Measurements from ENCODE around the gene PMVK.
"Not testable (repeated sequence)": the region's sequence is repeated elsewhere in the genome, so short reads cannot be mapped to it uniquely, and the experiment has no call there.

PMVK gene

GRCh38 chr1:154912755-154913154 lies 23.8 kb downstream of the PMVK start:
- Mint-ChIP-seq H3K27me3 (no peaks in the 10 kb centered on the region), H3K27ac (ENCODE audit: low read depth) (no peak overlapping the region), H3K9me3 (no peaks in the 10 kb centered on the region), H3K36me3 (ENCODE audit: insufficient read depth) (peaks cover 2% of the 10 kb centered on the region), H3K4me3 (no peak overlapping the region), H3K4me1 (no peaks in the 10 kb centered on the region)
- DNase-seq (ENCODE audit: low spot score in 2 of 2) (no peak), ATAC-seq (replicated peaks; ENCODE audit: extremely low read depth, poor library complexity, severe bottlenecking) (no peak)

DNA sequence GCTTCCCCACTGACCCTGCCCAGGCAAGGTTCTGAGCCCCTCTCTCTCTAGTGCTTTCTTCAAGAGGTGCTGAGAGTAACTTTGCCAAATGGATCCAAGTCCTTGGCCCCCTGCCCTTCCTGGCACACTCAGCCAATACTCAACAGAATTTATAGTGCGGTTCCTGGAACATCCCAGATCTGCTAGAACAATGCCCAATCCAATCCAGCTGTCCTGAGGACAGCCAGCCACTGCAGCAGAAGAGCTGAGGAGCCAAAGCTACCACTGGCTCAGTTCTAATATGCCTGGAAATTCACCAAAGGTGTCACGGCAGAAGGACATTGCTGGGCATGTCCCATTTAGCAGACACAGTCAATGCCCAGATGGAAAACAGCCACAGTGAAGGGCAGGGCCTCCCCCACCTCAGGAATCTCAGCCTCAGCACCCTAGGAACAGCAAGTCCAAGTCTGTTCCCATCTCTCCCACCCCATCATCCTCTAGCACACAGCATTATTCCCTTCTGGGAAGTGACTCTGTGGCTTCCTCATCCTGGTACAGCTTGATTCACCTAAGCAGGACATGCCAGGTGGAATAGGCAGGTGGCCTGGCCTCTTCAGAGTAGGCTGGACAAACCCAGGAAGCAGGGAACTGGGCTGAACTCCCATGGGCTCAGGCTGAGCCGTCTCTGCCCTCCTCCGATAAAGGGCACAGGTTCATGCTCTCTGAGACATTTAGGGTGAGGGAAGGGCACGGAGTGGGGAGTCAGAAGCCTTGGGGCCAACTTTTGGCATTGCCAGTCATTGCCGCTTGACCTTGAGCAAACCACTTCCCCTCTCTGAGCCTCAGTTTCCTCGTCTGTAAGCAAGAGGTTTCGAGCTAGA lies 24.6 kb downstream of the PMVK start:
- no peak overlapping the region for H3K4me3 Mint-ChIP-seq
- H3K27me3 Mint-ChIP-seq: no peaks in the 10 kb centered on the region
- no peaks in the 10 kb centered on the region for H3K4me1 Mint-ChIP-seq
- H3K36me3 Mint-ChIP-seq (ENCODE audit: insufficient read depth): peaks cover 2% of the 10 kb centered on the region
- H3K9me3 Mint-ChIP-seq: no peaks in the 10 kb centered on the region
- no peak for ATAC-seq (replicated peaks; ENCODE audit: extremely low read depth, poor library complexity, severe bottlenecking)
- DNase-seq (ENCODE audit: low spot score in 2 of 2): no peak
- H3K27ac Mint-ChIP-seq (ENCODE audit: low read depth): no peak overlapping the region

DNA sequence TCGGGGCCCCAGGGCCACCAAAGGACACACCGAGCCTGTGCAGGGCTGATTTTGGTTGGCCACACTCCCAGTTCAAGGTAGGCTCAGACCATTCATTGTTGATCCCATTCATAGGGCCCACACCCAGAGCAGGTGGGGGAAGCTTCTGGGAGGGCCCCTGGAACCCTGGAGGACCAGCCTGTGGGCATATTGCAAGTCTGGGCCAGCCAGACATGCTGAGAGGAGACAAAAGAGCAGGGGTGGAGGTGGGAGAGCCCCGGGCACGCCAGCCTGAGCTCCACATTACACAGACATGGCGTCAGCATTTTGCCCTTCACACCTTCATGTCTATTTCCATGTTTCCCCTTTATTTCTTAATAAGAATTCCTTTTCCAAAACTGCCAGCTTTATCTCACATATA lies 25.7 kb downstream of the PMVK start:
- Mint-ChIP-seq H3K27ac (ENCODE audit: low read depth) (no peak overlapping the region), H3K27me3 (no peaks in the 10 kb centered on the region), H3K4me1 (no peaks in the 10 kb centered on the region), H3K9me3 (no peaks in the 10 kb centered on the region), H3K4me3 (no peak overlapping the region), H3K36me3 (ENCODE audit: insufficient read depth) (no peaks in the 10 kb centered on the region)
- DNase-seq (ENCODE audit: low spot score in 2 of 2) (no peak), ATAC-seq (replicated peaks; ENCODE audit: extremely low read depth, poor library complexity, severe bottlenecking) (no peak)

GRCh38 chr1:154908937-154909336 lies 27.6 kb downstream of the PMVK start:
- DNase-seq (ENCODE audit: low spot score in 2 of 2) (no peak), ATAC-seq (replicated peaks; ENCODE audit: extremely low read depth, poor library complexity, severe bottlenecking) (no peak)
- no peaks in the 10 kb centered on the region for H3K36me3 Mint-ChIP-seq (ENCODE audit: insufficient read depth)
- H3K4me1 Mint-ChIP-seq: no peaks in the 10 kb centered on the region
- H3K9me3 Mint-ChIP-seq: no peaks in the 10 kb centered on the region
- no peak overlapping the region for H3K4me3 Mint-ChIP-seq
- H3K27me3 Mint-ChIP-seq: no peaks in the 10 kb centered on the region
- H3K27ac Mint-ChIP-seq (ENCODE audit: low read depth): no peak overlapping the region

- H3K36me3 Mint-ChIP-seq (ENCODE audit: insufficient read depth); DNase-seq (ENCODE audit: low spot score in 2 of 2); ATAC-seq (replicated peaks; ENCODE audit: extremely low read depth, poor library complexity, severe bottlenecking); H3K27ac Mint-ChIP-seq (ENCODE audit: low read depth); H3K4me3 Mint-ChIP-seq; H3K4me1 Mint-ChIP-seq; H3K27me3 Mint-ChIP-seq; H3K9me3 Mint-ChIP-seq: not testable (repeated sequence)
Measured at GRCh38 chr1:154908129-154908528, 28.4 kb downstream of the PMVK start.

- Mint-ChIP-seq H3K27ac (ENCODE audit: low read depth) (no peak overlapping the region), H3K27me3 (no peaks in the 10 kb centered on the region), H3K4me1 (no peaks in the 10 kb centered on the region), H3K4me3 (no peak overlapping the region), H3K9me3 (no peaks in the 10 kb centered on the region), H3K36me3 (ENCODE audit: insufficient read depth) (no peaks in the 10 kb centered on the region)
- no peak for DNase-seq (ENCODE audit: low spot score in 2 of 2)
- no peak for ATAC-seq (replicated peaks; ENCODE audit: extremely low read depth, poor library complexity, severe bottlenecking)
Measured at GRCh38 chr1:154906621-154907081, 29.9 kb downstream of the PMVK start.

- Mint-ChIP-seq H3K9me3 (no peaks in the 10 kb centered on the region), H3K4me1 (no peaks in the 10 kb centered on the region), H3K4me3 (no peak overlapping the region), H3K27ac (ENCODE audit: low read depth) (no peak overlapping the region), H3K36me3 (ENCODE audit: insufficient read depth) (no peaks in the 10 kb centered on the region), H3K27me3 (no peaks in the 10 kb centered on the region)
- DNase-seq (ENCODE audit: low spot score in 2 of 2) (no peak), ATAC-seq (replicated peaks; ENCODE audit: extremely low read depth, poor library complexity, severe bottlenecking) (no peak)
Measured at GRCh38 chr1:154902938-154903566, 33.5 kb downstream of the PMVK start.

DNA sequence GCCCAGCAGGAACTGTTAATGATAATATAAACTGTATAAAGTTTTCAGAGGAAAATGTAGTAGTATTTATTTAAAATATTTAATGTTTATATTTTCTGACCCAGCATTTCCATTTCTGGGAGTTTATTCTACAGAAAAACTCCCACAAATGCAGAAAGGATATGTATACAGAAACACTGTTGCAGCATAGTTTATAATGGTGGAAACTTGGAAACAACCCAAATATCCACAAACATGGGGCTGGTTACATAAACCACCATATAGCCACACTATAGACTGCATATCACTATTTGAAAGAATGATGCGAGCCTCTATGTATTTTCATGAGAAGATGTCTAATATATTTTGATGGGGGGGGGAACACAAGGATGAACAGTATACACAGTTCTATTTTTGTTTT lies 34.9 kb downstream of the PMVK start:
- ATAC-seq (replicated peaks; ENCODE audit: extremely low read depth, poor library complexity, severe bottlenecking): no peak
- DNase-seq (ENCODE audit: low spot score in 2 of 2): no peak
- Mint-ChIP-seq H3K27ac (ENCODE audit: low read depth) (no peak overlapping the region), H3K36me3 (ENCODE audit: insufficient read depth) (no peaks in the 10 kb centered on the region), H3K9me3 (no peaks in the 10 kb centered on the region), H3K27me3 (no peaks in the 10 kb centered on the region), H3K4me1 (no peaks in the 10 kb centered on the region), H3K4me3 (no peak overlapping the region)

DNA sequence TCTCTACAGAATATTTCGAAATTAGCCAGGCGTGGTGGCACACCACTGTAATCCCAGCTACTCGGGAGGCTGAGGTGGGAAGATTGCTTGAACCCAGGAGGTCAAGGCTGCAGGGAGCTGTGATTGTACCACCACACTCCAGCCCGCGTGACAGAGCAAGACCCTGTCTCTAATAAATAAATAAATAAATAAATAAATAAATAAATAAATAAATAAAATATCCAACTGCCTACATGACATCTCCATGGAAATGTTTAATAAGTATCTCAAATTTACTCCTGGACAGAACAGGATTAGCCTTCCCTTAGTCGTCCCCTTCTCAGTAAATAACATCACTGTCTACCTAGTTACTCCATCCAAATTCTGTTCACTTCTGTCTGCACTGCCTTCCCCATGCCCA lies 37.5 kb downstream of the PMVK start:
- DNase-seq (ENCODE audit: low spot score in 2 of 2) (no peak), ATAC-seq (replicated peaks; ENCODE audit: extremely low read depth, poor library complexity, severe bottlenecking) (no peak)
- Mint-ChIP-seq H3K9me3 (no peaks in the 10 kb centered on the region), H3K4me1 (no peaks in the 10 kb centered on the region), H3K27ac (ENCODE audit: low read depth) (no peak overlapping the region), H3K27me3 (no peaks in the 10 kb centered on the region), H3K4me3 (no peak overlapping the region), H3K36me3 (ENCODE audit: insufficient read depth) (no peaks in the 10 kb centered on the region)

- Mint-ChIP-seq H3K9me3 (no peaks in the 10 kb centered on the region), H3K36me3 (ENCODE audit: insufficient read depth) (no peaks in the 10 kb centered on the region), H3K4me1 (no peaks in the 10 kb centered on the region), H3K27me3 (no peaks in the 10 kb centered on the region), H3K4me3 (no peak overlapping the region), H3K27ac (ENCODE audit: low read depth) (no peak overlapping the region)
- ATAC-seq (replicated peaks; ENCODE audit: extremely low read depth, poor library complexity, severe bottlenecking): no peak
- no peak for DNase-seq (ENCODE audit: low spot score in 2 of 2)
Measured at GRCh38 chr1:154896771-154897286, 39.7 kb downstream of the PMVK start.

GRCh38 chr1:154895798-154896197 lies 40.7 kb downstream of the PMVK start:
- DNase-seq (ENCODE audit: low spot score in 2 of 2) (no peak), ATAC-seq (replicated peaks; ENCODE audit: extremely low read depth, poor library complexity, severe bottlenecking) (no peak)
- Mint-ChIP-seq H3K9me3 (no peaks in the 10 kb centered on the region), H3K36me3 (ENCODE audit: insufficient read depth) (no peaks in the 10 kb centered on the region), H3K27ac (ENCODE audit: low read depth) (no peak overlapping the region), H3K4me3 (no peak overlapping the region), H3K27me3 (no peaks in the 10 kb centered on the region), H3K4me1 (no peaks in the 10 kb centered on the region)

- no peak overlapping the region for H3K27ac Mint-ChIP-seq (ENCODE audit: low read depth)
- H3K27me3 Mint-ChIP-seq: no peaks in the 10 kb centered on the region
- H3K36me3 Mint-ChIP-seq (ENCODE audit: insufficient read depth): no peaks in the 10 kb centered on the region
- H3K4me1 Mint-ChIP-seq: no peaks in the 10 kb centered on the region
- H3K4me3 Mint-ChIP-seq: no peak overlapping the region
- DNase-seq (ENCODE audit: low spot score in 2 of 2): no peak
- H3K9me3 Mint-ChIP-seq: no peaks in the 10 kb centered on the region
- ATAC-seq (replicated peaks; ENCODE audit: extremely low read depth, poor library complexity, severe bottlenecking): no peak
Measured at GRCh38 chr1:154891452-154891851, 45.1 kb downstream of the PMVK start.

DNA sequence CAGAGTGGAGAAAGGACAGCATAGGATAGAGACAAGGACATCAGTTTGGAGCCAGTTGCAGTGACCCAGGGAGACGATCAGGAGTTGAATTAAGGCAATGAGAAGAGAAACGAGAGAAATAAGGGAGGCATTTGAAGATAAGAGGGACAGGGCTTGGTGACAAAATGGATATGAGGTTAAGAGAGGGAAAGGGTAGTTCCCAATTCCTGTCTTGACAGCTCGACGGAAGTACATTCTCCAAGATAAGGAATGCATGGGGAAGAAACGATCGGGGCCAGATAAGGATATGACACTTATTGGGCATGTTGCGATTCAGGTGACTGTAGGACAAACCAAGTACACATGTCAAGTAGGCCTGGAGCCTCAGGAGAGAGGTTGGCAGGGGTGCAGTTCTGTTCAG lies 47.8 kb downstream of the PMVK start:
- H3K36me3 Mint-ChIP-seq (ENCODE audit: insufficient read depth): no peaks in the 10 kb centered on the region
- H3K4me3 Mint-ChIP-seq: no peak overlapping the region
- H3K27me3 Mint-ChIP-seq: no peaks in the 10 kb centered on the region
- H3K9me3 Mint-ChIP-seq: no peaks in the 10 kb centered on the region
- ATAC-seq (replicated peaks; ENCODE audit: extremely low read depth, poor library complexity, severe bottlenecking): no peak
- no peak for DNase-seq (ENCODE audit: low spot score in 2 of 2)
- H3K27ac Mint-ChIP-seq (ENCODE audit: low read depth): no peak overlapping the region
- no peaks in the 10 kb centered on the region for H3K4me1 Mint-ChIP-seq

Measured in central memory CD8-positive, alpha-beta T cell (primary cell).